GM20431 (cell line): ENCODE measurements around the gene SLC44A4.

Source experiments
- in situ Hi-C: fragments of 300-500 bp; cut with MseI, MboI; formaldehyde crosslinking; loops from one replicate; pipeline ENCODE4 v1.15.0; 2020; ENCODE audit warnings: low sequenced_read_pairs; ENCODE audit not compliant: unreplicated experiment

Gene SLC44A4

DNA sequence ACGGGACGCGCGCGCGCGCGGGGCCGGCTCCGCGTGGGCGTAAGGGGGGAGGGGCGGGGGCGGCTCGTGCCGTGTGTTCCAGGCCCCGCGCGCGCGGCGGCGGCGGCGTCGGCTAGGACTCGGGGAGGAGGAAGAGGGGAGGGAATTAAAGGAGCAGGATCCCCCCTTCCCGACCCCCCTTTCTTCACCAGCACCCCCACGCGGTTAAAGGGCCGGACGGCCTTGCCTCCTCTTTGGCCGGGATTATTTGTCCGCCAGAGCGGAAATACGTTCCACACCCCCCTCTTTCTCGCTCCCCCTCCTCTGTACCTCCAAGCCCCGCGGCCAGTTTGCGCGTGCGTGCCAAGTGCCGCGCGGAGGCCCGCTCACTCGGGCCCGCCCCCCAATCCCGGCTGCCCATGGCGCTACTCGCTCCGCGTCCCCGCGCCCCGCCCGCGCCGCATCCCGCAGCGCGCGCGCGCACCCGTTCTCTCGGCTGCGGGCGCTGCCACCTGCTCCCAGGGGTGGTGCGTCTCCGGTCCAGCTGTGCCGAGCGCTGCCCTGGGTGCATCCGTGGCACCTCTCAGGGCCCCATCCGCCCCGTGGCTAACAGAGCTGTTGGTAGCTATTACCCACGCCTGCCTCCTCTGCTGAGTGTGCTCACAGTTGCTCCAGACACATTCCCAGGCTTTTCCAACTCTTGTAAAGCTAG is 23.3 kb upstream of the SLC44A4 start, which contains the start of gene ZBTB12:
Gene ZBTB12 (minus strand): TSS at position 134 of the 691 bp plus-strand sequence. CDS start 781 bp downstream, outside the sequence.
- in situ Hi-C loops: no loop called here

- in situ Hi-C loops: no loop called here
Observed at GRCh38 chr6:31901415-31901952, 22.7 kb upstream of the SLC44A4 start.

GRCh38 chr6:31900917-31901414 is 22.2 kb upstream of the SLC44A4 start:
- in situ Hi-C loops: no loop called here

GRCh38 chr6:31899882-31900722 is 21.3 kb upstream of the SLC44A4 start:
- in situ Hi-C loops: no loop called here

GRCh38 chr6:31899215-31899614 is 20.4 kb upstream of the SLC44A4 start:
- in situ Hi-C loops: no loop called here

GRCh38 chr6:31898383-31899011 is 19.7 kb upstream of the SLC44A4 start:
- in situ Hi-C loops: no loop called here

GRCh38 chr6:31897612-31898382 is 19.0 kb upstream of the SLC44A4 start, which contains the start of gene EHMT2:
Gene EHMT2, minus strand, starts transcription at chr6:31897698. Its CDS starts 21 bp downstream, at chr6:31897677.
- in situ Hi-C loops: no loop called here

- in situ Hi-C loops: no loop called here
Observed at GRCh38 chr6:31896856-31897611, 18.2 kb upstream of the SLC44A4 start.

- in situ Hi-C loops: no loop called here
Observed at GRCh38 chr6:31896493-31896855, 17.7 kb upstream of the SLC44A4 start.

GRCh38 chr6:31892821-31893220 is 14.0 kb upstream of the SLC44A4 start:
- in situ Hi-C loops: no loop called here

GRCh38 chr6:31889331-31889972 is 10.7 kb upstream of the SLC44A4 start:
- in situ Hi-C loops: no loop called here

DNA sequence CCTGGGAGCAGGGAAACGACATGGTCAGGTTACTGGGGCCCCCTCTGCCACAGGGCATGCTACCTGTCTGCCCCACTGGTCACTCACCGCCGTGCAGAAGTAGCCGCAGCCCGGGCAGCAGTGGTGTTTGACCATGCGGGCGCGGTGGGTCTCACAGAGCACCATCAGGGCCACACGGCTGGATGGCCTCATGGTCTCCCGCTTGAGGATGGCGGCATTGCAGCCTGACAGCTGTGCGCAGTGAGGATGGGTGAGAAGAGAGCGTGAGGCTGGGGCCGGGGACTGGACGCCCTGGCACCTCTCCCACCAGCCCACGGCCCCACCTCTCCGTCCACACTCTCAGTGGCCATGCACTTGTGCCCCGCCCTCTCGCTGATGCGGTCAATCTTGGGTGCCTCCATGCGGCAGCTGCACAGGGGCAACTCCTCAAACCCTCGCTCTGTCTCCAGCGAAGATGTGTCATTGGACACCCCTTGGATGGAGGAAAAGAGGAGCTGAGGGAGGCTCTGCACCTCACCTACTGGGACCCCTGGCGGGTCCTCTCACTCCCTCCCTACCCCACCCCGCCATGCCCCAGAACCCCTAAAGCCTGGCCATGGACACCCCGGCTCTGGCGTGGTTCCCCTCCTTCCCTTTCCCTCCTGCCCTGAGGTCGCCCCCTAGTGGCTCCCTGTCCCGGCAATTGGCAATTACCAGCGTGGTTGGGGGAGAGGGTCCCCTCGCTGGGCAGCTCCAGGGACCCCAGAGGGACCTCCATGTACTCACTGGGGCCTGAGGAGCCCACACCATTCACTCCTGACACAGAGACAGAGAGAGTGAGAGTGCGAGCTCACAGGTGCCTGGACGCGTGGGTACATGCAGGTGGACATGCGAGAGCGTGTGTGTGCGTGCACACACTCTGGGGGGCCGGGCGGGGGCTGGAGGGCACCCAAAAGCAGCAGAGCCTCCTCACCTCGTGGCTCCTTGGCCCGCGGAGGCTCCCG is 9.8 kb upstream of the SLC44A4 start:
- in situ Hi-C loops: no loop called here

- in situ Hi-C loops: no loop called here
Observed at GRCh38 chr6:31887173-31888007, 8.6 kb upstream of the SLC44A4 start.

GRCh38 chr6:31886541-31886991 is 7.8 kb upstream of the SLC44A4 start:
- in situ Hi-C loops: no loop called here

DNA sequence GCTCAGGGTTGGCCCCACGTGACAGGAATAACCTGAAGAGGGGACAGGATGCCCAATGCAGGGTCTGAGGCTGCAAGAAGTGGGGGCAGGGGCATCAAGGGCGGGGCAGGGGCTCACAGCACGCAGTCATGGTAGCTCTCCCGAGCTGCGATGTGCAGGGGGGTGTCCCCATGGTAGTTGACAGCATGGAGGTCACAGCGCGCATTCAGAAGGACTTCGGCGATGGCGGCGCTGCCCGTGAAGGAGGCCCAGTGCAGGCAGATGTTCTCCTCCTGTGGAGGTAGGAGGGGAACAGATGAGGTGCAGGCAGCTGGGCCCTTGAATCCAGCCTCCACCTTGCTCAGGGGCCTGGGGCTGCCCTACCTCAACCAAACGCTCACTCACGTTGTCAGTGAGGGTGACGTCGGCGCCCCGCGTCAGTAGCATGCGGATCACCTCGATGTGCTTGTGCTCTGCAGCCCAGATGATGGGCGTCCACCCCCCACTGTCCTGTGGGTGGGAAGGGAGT is 5.8 kb upstream of the SLC44A4 start:
- in situ Hi-C loops: no loop called here

- in situ Hi-C loops: no loop called here
Observed at GRCh38 chr6:31883676-31884075, 4.9 kb upstream of the SLC44A4 start.
